Stimulated activated CD8-positive, alpha-beta memory T cell treated with anti-CD3 and anti-CD28 coated beads, Interleukin-4, amount 100 ng/mL, for 24 hours (primary cell): ENCODE results near the gene TOPBP1.

Experiments used
- DNase-seq: peaks from one replicate; pipeline ENCODE4 v3.0.0-alpha.2; 2020; ENCODE audit warnings: low read depth

Gene TOPBP1

DNA sequence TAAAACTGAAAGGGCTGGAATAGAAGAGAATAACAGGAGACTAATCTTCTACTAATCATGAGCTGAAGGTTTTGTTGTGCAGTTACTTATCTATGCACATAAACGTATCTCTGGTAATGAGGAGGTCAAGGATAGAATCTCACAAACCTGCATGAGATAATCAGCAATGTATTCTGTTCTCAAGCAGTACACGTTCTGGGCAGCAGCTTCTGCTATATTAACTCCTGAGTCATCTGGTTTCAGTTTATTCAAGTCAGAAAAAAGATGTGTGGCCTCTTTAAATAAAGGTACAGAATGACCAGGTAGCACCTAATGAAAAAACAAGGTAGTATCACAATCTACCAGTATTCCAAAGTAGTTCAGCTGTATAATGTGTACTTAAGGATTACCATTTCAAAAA lies 53.4 kb downstream of the TOPBP1 start:
- no peak for DNase-seq

DNA sequence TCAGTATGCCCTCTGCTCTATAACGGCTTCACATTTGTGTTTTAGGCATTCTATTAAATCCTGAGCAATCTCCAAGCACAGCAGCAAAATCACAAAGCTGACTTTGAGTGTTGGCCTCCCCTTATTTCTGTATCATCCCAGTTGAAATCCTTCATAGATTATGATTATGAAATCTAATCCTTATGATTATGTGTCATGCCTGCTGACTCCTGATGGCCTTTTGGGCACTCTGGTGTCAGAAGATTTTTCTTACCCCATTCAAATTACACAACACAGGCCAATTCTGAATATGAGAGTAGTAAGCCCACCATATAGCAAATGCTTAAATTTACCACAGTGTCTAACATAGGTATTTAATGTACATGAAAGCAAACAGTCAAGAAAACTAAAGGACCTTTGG lies 53.9 kb downstream of the TOPBP1 start:
- no peak for DNase-seq

DNA sequence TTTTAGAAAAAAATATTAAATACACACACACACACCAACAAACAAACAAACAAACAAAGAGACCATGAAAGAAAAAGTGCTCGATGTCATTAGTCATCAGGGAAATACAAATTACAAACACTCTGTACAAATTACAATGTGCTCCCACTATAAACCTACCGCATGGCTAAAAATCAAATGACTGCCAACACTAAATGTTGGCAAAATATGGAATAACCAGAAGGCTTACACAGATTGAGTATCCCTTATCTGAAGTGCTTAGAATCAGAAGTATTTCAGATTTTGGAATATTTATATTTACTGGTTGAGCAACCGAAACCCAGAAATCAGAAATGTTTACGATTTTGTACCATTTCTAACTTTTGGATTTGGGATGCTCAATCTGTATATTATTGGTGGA lies 54.8 kb downstream of the TOPBP1 start:
- no peak for DNase-seq

DNA sequence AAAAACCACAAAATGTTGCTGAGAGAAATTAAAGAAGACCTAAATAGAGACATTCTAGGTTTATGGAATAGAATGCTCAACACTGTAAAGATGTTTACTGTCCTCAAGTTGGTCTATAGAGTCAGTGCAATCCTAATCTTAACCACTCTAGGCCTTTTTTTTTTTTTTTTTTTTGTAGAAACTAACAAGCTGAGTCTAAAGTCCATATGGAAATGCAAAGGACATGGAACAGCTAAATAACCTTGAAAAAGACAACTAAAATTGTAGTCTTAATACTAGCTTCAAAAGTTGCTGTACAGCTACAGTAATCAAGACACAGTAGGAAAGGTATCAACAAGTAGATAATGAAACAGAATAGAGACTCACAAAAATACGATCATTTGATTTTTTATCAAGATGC lies 55.4 kb downstream of the TOPBP1 start:
- DNase-seq = no peak

DNA sequence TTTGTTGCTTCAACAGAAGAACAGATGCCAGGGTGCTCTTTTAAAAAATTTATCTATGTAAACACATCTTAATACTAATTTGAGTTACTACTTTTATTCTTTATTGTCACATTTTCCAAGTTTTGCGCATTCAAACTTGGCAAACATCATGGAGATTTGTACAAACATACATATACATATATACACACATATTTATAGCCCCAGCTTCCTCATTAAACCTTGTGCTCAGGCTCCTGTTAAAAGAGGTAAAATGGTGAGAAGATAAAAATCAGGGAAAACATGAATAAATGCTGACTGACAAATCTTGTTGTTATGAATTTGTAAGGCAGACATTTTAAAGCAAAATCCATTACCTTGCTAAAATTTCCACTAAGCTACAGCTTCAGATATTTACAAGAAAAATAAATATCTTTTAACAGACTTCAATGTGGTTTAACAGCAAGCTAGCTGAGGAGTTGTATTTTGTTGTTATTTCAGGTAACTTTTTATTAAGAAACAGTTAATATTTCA lies 61.1 kb downstream of the TOPBP1 start:
- DNase-seq = no peak

DNA sequence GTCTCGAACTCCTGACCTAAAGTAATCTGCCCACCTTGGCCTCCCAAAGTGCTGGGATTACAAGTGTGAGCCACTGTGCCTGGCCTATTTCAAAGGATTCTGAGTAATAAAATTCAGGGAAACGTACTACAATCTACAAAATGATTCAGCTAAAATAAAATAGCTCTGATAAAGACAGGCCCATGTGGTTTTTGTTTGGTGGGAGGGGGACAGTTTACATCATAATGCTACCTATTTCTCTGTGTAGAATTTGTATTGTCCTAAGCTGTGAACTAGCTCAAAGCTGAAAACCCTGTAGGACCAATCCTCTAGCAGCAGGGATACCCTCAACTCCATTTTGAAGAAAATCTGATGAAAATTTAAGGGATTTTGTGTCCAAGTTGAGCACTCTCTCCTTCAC lies 62.5 kb downstream of the TOPBP1 start:
- DNase-seq = no peak

DNA sequence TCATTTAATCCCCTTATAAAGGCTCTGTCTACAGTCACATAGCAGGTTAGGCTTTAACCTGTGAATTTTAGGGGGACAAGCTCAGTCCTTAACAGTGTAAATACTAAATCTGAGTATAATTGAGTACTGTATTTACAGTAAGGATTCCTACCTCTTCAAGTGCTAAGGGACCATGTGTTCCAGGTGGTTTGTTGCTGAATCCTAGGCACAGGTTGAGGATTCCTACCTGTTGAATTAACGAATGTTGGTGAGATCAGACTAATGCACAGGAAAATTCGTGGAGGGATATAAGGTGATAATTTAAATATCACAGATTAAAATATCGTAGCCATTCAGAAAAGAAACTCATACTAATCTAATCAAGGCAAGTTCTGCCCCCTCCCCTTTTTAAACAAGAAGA lies 63.3 kb downstream of the TOPBP1 start:
- DNase-seq = no peak

DNA sequence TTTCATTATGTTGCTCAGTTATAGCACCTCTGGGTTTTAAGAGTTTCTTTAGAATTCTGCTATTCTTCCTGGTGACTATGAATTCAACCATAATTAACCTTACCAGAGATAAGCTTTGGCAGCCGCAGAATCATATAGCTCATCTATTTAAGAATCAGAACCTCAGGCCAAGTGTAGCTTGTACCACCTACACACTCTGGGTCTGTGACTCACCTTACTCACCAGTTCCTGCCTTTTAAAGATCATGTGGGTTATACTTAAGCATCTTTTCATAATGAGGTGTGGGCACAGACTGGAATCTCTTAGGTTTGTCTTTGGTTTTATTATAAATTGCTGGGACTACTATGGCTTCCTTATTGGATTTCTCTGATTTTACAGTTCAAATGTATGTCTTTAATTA lies 66.4 kb downstream of the TOPBP1 start:
- DNase-seq = peak; percentile 10

DNA sequence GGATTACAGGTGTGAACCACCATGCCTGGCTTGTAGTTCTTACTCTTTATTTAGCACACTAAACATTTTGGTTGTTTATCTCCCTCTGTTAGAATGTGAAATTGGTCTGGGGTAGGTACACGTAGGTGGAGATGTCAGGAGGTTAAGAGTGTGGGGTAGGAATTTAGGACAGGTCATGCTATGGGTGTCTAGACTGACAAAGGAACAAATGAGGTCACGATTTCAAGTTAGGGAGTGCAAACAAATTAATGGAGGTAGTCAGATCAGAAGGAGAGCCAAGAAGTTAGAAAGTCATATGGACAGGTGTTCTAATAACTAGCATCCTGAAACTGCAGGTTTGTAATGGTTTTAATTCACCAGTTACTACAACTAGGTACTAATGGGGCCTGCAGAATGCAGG lies 68.5 kb downstream of the TOPBP1 start:
- no peak for DNase-seq

DNA sequence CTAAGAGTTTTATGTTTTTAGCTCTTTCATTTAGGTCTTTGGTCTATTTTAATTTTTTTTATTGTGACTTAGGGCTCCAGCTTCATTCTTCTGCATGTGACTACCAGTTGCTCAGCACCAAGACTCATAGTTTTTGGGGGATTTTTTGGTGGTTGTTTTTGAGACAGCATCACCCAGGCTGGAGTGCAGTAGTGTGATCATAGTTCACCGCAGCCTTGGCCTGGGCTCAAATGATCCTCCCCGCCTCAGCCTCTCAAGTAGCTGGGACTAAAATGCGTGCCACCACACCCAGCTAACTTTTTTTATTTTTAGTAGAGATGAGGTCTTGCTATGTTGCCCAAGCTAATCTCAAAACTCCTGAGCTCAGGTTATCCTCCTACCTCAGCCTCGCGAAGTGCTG lies 68.9 kb downstream of the TOPBP1 start:
- DNase-seq = peak; percentile 13

DNA sequence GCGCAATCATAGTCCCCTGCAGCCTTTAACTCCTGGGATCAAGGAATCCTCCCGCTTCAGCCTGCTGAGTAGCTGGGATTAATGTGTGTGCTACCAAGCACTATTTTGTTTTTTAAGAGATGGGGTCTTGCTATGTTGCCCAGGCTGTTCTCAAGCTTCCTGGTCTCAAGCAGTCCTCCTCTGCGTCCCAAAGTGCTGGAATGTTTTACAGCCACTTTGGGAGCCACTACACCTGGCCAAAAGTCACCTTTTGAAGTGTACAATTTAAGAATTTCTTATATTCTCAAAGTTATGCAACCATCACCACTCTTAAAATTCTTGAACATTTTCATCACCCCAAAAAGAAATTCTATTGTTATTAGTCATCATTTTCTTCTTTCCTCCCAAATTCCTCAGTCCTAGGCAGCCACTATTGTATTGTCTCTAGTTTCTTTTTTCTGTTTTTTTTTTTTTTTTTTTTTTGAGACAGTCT lies 70.4 kb downstream of the TOPBP1 start:
- DNase-seq = no peak

DNA sequence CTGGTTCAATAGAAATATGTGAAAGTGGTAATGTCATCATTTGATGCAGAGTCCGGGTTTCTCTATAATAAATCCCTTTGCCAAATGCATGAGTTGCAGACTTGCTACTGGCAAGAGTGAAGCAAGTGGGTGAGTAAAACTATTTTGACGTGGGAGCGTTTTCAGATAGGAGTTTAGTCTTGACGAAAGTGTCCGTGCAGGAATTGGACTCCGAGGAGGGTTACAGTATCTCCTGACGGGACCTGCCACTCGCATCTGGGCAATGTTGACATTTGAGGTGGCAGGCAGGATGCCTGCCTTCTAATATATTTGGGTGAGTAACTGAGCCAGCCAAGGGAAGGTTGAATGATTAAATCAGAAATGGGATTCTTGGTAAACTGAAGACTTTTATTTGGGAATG lies 72.2 kb downstream of the TOPBP1 start:
- no peak for DNase-seq

DNA sequence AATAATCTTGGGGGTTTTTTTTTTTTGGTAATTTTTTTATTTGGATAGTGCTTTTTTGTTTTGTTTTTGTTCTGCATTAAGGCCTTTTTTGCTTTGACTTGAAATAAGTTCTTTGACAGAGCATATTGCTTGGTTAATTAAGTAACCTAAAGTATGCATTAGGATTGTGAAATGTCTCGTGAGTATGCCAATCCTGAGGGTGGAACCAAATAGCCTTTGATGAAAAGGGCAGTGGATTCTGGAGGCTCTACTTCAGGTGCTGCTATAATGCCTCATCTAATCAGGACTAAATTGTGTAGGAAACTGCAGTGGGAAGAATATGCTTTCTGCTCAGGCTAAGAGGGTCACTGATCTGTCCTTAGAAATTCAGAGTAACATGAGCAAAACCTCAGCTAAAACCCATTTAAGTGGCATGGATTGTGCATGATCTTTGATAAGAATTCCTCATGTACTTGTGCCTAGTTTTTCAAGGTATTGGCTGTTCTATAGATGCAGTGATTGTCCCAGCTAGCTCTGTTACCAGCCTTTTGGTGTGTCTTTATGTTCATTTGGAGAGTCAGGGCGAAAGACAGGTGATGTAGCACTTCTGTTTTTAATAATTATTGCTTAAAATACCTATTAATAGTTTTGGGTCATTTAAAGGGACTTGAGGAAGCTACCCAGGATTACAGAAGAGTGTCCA lies 72.8 kb downstream of the TOPBP1 start:
- DNase-seq = no peak

DNA sequence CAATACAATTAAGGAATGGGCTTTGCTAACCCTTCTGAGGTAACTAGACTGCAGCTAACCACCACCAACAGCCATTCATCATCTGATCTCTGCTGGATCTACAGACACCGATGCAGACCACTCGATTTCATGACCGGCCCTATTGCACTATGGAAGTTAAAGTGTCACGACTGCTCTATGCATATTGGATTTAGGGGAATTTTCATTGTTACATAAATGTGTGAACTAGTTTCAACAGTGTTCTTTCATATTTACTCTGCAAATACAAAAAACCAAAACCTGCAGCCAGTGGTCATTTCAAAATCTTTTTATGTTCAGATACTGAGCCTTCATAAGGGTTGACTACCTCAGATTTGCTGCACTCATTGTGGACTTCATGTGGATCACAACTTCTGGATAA lies 73.7 kb downstream of the TOPBP1 start:
- no peak for DNase-seq

DNA sequence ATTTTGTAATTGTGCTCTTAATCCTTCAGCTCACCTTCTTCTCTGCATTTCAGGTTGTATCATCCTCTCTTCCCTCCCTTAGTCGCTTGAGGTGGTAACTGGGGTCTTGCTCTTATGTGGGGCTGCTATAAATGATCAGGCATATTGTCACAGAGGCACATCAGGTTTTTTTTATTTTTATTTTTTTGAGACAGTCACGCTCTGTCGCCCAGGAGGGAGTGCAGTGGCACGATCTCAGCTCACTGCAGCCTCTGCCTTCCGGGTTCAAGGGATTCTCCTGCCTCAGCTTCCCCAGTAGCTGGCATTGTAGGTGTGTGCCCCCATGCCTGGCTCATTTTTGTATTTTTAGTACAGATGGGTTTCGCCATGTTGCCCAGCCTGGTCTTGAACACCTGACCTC lies 78.3 kb downstream of the TOPBP1 start:
- DNase-seq = no peak

DNA sequence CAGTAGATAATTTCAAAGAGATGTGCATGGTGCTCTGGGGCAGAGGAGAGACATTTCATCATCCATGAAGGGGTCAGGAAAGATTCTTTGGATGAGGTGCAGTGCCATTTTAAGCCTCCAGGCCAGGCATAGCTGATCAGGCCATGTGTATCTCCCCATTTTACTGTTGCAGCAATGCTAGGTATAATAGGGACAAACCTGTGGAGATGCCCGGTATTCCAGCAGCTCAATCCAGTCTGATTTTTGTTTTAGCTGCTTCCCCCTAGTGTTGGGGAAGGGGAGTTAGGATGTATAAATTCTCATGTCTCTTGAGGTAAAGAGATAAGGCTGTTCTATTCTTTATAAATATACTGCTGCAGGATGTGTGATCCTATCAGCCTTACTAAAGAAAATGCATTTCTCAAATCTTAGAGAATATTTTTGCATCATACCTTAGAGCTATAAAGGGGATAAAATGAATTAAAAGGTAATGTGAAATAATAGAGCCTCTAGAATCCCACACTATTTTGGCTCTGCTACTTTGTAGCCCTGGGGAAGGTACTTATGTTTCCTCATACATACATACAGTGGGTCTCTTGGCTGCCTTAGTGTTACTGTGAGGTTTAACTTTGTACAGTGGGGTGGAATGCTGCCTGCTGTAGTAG lies 83.1 kb downstream of the TOPBP1 start:
- DNase-seq = no peak

DNA sequence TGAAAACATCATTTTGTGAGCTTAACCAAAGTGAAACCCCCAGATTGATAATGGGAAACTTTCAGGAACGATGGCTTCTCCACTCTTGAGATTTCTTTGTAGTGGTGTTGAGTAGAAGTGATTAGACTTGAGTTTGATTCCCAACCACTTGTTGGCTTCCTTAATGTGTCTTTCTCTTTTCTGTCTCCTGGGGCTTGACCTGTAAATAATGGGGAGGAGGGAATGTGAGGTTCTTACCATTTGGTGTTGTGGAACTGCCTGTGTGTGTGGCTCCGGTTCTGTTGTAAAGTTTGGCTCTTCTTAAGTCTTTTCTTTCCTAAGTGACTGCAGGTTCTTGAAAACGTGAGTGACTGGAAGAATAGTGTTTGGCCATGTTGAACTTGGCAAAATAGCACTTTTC lies 85.6 kb downstream of the TOPBP1 start:
- no peak for DNase-seq

DNA sequence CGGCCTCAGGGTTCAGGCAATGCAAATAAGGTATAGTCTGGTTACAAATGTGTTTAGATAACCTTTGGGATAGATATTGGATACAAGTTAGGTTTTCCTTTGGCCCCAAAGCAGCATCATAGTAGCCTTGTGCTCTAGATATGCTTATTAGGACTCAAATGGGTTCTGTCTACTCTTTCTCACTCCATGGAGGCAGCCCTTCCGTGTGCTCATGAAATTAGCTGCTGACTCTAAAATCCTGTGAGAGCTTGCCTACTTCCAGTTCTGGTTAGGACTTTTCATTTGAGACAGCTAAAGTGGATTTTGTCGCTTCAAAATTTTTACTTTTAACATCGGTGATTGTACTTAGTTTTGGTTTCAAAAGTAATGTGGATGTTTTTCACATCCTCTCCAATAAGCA lies 86.7 kb downstream of the TOPBP1 start:
- DNase-seq = no peak

DNA sequence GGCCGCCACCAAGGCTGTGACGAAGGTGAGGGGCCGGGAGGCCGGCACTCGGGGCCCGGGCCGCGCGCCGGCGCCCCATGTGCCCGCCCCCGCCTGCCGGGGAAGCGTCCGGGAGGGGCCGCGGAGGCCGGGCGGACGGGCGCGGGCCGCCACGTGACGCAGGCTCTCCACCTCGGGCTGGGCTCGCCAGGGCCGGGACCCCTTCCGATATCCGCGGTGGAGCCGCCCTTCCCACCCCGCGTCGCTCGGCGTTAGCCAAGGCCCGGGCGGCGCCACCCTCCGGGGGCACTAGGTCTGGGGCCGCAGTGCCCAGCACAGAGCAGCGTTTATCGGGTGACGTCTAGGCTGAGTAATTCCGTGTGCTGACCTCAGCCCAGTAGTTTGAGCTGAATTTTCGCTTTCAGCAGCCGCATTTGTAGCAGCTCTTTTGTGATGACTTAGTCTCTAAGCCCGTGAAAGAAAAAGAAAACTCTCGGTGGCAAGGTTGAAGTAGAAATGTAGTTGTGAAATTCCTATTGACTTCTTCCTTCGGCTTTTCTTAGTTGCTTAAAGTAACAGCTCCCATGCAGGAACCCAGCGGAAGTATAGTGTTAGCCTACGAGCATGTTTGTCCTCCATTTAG lies 87.4 kb downstream of the TOPBP1 start:
- DNase-seq = peak; percentile 59

DNA sequence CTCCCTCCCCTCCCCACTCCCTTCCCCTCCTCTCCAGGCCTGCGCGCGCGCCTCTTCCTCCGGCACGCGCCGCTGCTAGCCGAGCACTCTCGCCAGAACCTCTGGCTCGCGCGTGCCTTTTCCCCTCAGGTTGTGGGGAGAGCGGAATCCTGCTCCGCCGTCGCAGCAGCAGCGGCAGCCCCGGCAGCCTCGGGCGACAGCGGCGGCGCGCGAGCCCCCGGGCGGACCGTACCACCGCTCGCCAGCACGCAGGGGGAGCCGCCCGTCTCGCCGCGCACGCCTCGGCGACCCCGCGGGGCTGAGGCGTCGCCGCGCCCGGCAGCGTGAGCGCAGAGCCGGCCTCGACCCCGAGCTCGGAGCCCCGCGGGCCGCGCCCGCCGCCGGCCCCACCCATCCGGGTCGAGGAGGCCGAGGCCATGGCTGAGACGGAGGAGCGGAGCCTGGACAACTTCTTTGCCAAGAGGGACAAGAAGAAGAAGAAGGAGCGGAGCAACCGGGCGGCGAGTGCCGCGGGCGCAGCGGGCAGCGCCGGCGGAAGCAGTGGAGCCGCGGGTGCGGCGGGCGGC lies 88.0 kb downstream of the TOPBP1 start, which contains the start of gene CDV3:
CDV3 (plus strand) TSS at position 58 of the 566 bp plus-strand sequence; CDS start at position 417, 359 bp downstream.
- no peak for DNase-seq

DNA sequence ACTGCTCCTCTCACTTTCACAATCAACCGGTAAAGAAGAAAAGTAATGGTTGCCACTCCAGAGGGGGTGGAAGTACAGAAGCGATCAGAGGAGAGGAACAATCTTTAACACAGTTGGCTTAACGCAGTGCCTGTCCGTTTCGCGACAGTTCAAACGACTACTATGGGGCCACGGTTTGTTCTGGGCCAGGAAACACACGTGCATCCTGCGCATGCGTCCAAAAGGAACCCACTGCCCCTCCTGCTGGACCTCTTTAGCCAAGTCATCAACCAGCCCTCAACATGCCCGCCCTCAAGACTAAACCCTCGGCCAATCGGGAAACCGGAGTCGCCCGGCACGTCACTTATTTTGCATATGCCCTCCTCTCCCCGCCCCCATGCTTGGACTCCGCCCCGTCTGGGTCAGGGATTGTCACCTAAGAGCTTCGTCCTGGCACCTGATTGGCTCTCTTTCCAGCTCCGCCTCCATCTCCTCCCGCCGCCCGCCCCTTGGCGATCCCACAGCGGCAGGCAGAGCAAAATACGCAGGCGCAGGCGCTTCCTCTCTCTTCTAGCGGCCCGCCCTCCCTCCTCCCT lies 88.6 kb downstream of the TOPBP1 start:
- DNase-seq = peak; percentile 100
